Measurements from ENCODE around the gene NDUFAF2.
"Not testable (repeated sequence)": the region's sequence is repeated elsewhere in the genome, so short reads cannot be mapped to it uniquely, and the experiment has no call there.

Gene NDUFAF2

DNA sequence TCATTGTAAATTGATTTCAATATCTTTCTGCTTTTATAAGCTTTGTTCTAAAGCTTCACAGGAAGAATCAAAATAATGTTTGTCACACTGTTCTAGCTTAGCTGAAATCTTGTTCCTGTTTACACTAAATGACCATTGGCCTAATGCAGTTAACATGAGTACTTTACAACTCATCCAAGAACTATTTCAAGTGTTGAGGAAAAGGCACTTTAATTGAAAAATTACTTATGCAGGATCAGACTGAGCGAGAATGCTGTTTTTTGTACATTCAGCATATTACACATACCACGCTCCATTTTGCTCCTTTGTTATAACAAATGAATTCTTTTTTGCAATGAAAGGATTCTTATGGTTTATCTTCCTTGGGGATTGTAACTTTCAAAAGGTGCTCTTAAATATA, 239.7 kb downstream of the NDUFAF2 start:
- no peak for DNase-seq

GRCh38 chr5:61186634-61187033, 241.6 kb downstream of the NDUFAF2 start:
- no peak for DNase-seq

DNA sequence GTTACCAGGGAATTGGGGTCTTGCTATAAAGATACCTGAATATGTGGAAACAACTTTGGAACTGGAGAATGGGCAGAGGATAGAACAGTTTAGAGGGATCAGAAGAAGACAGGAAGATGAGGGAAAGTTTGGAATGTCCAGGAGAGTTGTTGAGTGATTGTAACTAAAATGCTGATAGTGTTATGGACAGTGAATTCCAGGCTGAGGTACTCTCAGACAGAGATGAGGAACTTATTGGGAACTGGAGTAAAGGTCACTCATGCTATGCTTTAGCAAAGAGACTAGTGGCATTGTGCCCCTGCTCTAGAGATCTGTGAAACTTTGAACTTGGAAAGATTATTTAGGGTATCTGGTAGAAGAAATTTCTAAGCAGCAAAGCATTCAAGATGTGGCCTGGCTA, 242.3 kb downstream of the NDUFAF2 start:
- not testable (repeated sequence) for DNase-seq

GRCh38 chr5:61187826-61188225, 242.8 kb downstream of the NDUFAF2 start:
- not testable (repeated sequence) for DNase-seq

- DNase-seq = no peak
Measured at GRCh38 chr5:61198606-61199005, 253.6 kb downstream of the NDUFAF2 start.

GRCh38 chr5:61200582-61201155, 255.7 kb downstream of the NDUFAF2 start:
- DNase-seq = no peak

GRCh38 chr5:61202213-61202612, 257.2 kb downstream of the NDUFAF2 start:
- DNase-seq = no peak

All from CD4-positive, alpha-beta T cell treated with Interleukin-21 for 1 hour (primary cell).